HG03354 (cell line): ENCODE data around the gene HADHB.
"Not testable (repeated sequence)": the region's sequence is repeated elsewhere in the genome, so short reads cannot be mapped to it uniquely, and the experiment has no call there.

Experiments used
- ATAC-seq: cut with Tn5 transposase; IDR thresholded peaks from one replicate; pipeline ENCODE4 v1.9.1; 2021; ENCODE audit warnings: mild to moderate bottlenecking; ENCODE audit not compliant: unreplicated experiment, poor library complexity, severe bottlenecking

Gene HADHB

DNA sequence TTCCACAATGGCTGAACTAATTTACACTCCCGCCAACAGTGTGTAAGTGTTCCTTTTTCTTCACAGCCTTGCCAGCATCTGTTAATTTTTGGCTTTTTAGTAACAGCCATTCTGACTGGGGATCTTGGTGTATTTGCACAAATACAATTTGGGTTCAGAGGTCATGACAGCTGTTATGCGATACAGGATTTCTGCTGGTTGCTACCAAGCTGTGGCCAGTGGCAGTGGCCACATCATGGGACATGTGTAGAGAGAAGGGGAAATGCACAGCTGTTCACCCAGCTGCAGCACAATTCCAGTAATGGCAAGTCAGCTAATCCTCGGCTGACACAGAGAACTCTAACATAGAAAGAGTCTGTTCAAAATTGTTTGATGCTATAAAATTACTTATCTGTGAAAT lies 80.2 kb downstream of the HADHB start:
- ATAC-seq, result no peak

- no peak for ATAC-seq
Measured at GRCh38 chr2:26325851-26326250, 81.1 kb downstream of the HADHB start.

DNA sequence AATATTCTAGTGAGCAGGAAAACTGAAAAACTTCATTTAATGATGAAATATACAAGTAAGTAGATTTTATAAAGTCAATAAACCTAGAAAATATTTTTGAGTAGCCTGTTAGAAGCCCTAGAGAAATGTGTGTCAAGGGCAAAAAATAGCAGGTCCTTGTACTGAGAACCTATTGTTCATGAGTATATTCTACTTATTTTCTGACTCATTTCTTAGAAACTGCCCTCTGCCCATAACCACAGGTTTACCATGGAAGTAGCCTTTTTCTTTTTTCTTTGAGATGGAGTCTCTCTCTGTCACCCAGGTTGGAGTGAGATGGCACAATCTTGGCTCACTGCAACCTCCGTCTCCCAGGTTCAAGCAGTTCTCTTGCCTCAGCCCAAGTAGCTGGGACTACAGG lies 81.8 kb downstream of the HADHB start:
- ATAC-seq, result no peak

GRCh38 chr2:26327291-26328272 lies 82.8 kb downstream of the HADHB start:
- ATAC-seq, result no peak

- ATAC-seq, result not testable (repeated sequence)
Measured at GRCh38 chr2:26329083-26329482, 84.3 kb downstream of the HADHB start.

- peak; percentile 81 for ATAC-seq
Measured at GRCh38 chr2:26330114-26330549, 85.4 kb downstream of the HADHB start.

GRCh38 chr2:26330604-26331003 lies 85.9 kb downstream of the HADHB start:
- ATAC-seq, result no peak

DNA sequence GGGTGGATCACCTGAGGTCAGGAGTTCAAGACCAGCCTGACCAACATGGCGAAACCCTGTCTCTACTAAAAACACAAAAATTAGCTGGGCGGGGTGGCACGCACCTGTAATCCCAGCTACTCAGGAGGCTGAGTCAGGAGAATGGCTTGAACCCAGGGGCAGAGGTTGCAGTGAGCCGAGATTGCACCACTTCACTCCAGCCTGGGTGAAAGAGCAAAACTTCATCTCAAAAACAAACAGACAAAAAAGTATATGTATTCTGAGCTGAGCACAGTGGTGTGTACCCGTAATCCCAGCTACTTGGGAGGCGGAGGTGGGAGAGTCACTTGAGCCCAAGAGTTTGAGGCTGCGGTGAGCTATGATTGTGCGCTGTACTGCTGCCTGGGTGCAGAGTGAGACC lies 86.6 kb downstream of the HADHB start:
- ATAC-seq, result not testable (repeated sequence)

- ATAC-seq, result no peak
Measured at GRCh38 chr2:26333293-26333692, 88.6 kb downstream of the HADHB start.

GRCh38 chr2:26335231-26335630 lies 90.5 kb downstream of the HADHB start:
- no peak for ATAC-seq

- ATAC-seq, result no peak
Measured at GRCh38 chr2:26336719-26337118, 92.0 kb downstream of the HADHB start.

- ATAC-seq, result no peak
Measured at GRCh38 chr2:26337298-26337697, 92.6 kb downstream of the HADHB start.
